ENCODE results near the gene FAM78A. TPM values are rescaled to one million over a fixed set of nuclear protein-coding genes. Genes with fewer than 3 reads are reported as not detected.

FAM78A gene
- polyA plus RNA-seq, 1 experiment = 0.40 TPM

- Histone ChIP-seq H3K9me3 (ENCODE audit: control insufficient read depth, insufficient read depth, low read length) (no peaks in the 10 kb centered on the region; the same call in 1 of the 2 replicates), H3K4me3 (ENCODE audit: low read depth, low read length) (no peak overlapping the region), H3K27ac (ENCODE audit: low read depth, low read length) (no peak overlapping the region), H3K27me3 (ENCODE audit: control insufficient read depth, insufficient read depth, low read length) (peaks cover 7% of the 10 kb centered on the region)
- no peak for DNase-seq (ENCODE audit: low read depth, low spot score)
- ChIA-PET CTCF (no interaction called here), POLR2A (no interaction called here)
- TF ChIP-seq CTCF (IDR thresholded peaks at IDR 0.05; ENCODE audit: low read depth, low read length) = no peak
These were observed 22.0 kb upstream of the FAM78A start for GRCh38 chr9:131298341-131298740.

- Histone ChIP-seq H3K27me3 (ENCODE audit: control insufficient read depth, insufficient read depth, low read length) (peaks cover 7% of the 10 kb centered on the region), H3K9me3 (ENCODE audit: control insufficient read depth, insufficient read depth, low read length) (no peaks in the 10 kb centered on the region; the same call in 1 of the 2 replicates), H3K4me3 (ENCODE audit: low read depth, low read length) (no peak overlapping the region), H3K27ac (ENCODE audit: low read depth, low read length) (no peak overlapping the region)
- no peak for TF ChIP-seq CTCF (IDR thresholded peaks at IDR 0.05; ENCODE audit: low read depth, low read length)
- no peak for DNase-seq (ENCODE audit: low read depth, low spot score)
- ChIA-PET CTCF (no interaction called here), POLR2A (no interaction called here)
These were observed 21.6 kb upstream of the FAM78A start for GRCh38 chr9:131297903-131298302.

- CTCF ChIA-PET = interaction anchor here (0.6 kb wide), 1 partner anchor 64 kb away, joined by 4 read pairs; no protein-coding TSS in a partner anchor
- POLR2A ChIA-PET = no interaction called here
- DNase-seq (ENCODE audit: low read depth, low spot score) = no peak
- Histone ChIP-seq H3K9me3 (ENCODE audit: control insufficient read depth, insufficient read depth, low read length) (no peaks in the 10 kb centered on the region; the same call in 1 of the 2 replicates), H3K4me3 (ENCODE audit: low read depth, low read length) (no peak overlapping the region), H3K27ac (ENCODE audit: low read depth, low read length) (no peak overlapping the region), H3K27me3 (ENCODE audit: control insufficient read depth, insufficient read depth, low read length) (peaks cover 5% of the 10 kb centered on the region)
- TF ChIP-seq CTCF (IDR thresholded peaks at IDR 0.05; ENCODE audit: low read depth, low read length) = no peak
These were observed 20.7 kb upstream of the FAM78A start for GRCh38 chr9:131296906-131297500.

GRCh38 chr9:131296460-131296859 lies 20.1 kb upstream of the FAM78A start:
- Histone ChIP-seq H3K4me3 (ENCODE audit: low read depth, low read length) (no peak overlapping the region), H3K9me3 (ENCODE audit: control insufficient read depth, insufficient read depth, low read length) (no peaks in the 10 kb centered on the region; the same call in 1 of the 2 replicates), H3K27me3 (ENCODE audit: control insufficient read depth, insufficient read depth, low read length) (peaks cover 5% of the 10 kb centered on the region), H3K27ac (ENCODE audit: low read depth, low read length) (no peak overlapping the region)
- CTCF ChIA-PET = no interaction called here
- POLR2A ChIA-PET = interaction anchor here (0.6 kb wide), 1 partner anchor 153 kb away, joined by 3 read pairs; no protein-coding TSS in a partner anchor
- no peak for DNase-seq (ENCODE audit: low read depth, low spot score)
- TF ChIP-seq CTCF (IDR thresholded peaks at IDR 0.05; ENCODE audit: low read depth, low read length) = no peak

- ChIA-PET POLR2A (no interaction called here), CTCF (interaction anchor here (1.9 kb wide), 1 partner anchor 44 kb away, joined by 8 read pairs; no protein-coding TSS in a partner anchor)
- no peak for TF ChIP-seq CTCF (IDR thresholded peaks at IDR 0.05; ENCODE audit: low read depth, low read length)
These were observed 16.6 kb upstream of the FAM78A start for GRCh38 chr9:131292937-131293336.

More at GRCh38 chr9:131292937-131293336, 16.6 kb upstream of the FAM78A start:
- Histone ChIP-seq H3K27ac (ENCODE audit: low read depth, low read length) (no peak overlapping the region), H3K9me3 (ENCODE audit: control insufficient read depth, insufficient read depth, low read length) (no peaks in the 10 kb centered on the region; the same call in 1 of the 2 replicates), H3K27me3 (ENCODE audit: control insufficient read depth, insufficient read depth, low read length) (peaks cover 5% of the 10 kb centered on the region), H3K4me3 (ENCODE audit: low read depth, low read length) (no peak overlapping the region)
- DNase-seq (ENCODE audit: low read depth, low spot score) = no peak

Measured in AG04450 (cell line).